H54 (cell line): ENCODE measurements around the gene THBS4.
A peak's percentile ranks its signal among the peaks of the same experiment; 100 is the strongest.

Experiments
- DNase-seq: peaks from one replicate; pipeline ENCODE4 v3.0.0; 2011; ENCODE audit warnings: low spot score, mixed read lengths; ENCODE audit not compliant: insufficient read length
- FAIRE-seq: peaks from 3 replicates; lab custom pipeline; 2011; peaks lifted over from hg19 to GRCh38; lab: Jason Lieb, UNC
- POLR2A ChIP-seq: IDR thresholded peaks from 2 replicates; pipeline ENCODE4 v1.6.1; 2011; ENCODE audit warnings: low read depth, mild to moderate bottlenecking, low read length

The THBS4 gene

DNA sequence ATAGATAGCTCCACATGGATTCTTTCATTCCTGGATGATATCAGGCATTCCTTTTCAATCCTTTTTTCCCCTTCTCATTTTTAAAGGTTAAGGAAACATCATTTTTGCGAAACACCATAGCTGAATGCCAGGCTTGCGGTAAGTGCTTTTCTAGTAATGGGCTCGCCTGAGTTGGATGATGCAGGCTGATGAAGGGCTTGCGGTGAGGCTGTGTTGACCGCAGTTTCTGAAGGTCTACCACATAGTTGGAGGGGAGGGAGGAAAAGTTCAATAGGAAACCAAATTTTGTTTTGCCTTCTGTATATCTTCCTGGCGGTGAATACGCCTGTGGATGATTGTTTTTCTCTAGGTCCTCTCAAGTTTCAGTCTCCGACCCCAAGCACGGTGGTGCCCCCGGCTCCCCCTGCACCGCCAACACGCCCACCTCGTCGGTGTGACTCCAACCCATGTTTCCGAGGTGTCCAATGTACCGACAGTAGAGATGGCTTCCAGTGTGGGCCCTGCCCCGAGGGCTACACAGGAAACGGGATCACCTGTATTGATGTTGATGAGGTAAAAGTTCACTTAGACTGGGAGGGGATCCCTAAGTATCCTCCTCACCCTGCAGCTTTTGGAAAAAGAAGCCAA, 24.3 kb downstream of the THBS4 start:
- DNase-seq, result no peak
- no peak for FAIRE-seq
- no peak for TF ChIP-seq POLR2A

DNA sequence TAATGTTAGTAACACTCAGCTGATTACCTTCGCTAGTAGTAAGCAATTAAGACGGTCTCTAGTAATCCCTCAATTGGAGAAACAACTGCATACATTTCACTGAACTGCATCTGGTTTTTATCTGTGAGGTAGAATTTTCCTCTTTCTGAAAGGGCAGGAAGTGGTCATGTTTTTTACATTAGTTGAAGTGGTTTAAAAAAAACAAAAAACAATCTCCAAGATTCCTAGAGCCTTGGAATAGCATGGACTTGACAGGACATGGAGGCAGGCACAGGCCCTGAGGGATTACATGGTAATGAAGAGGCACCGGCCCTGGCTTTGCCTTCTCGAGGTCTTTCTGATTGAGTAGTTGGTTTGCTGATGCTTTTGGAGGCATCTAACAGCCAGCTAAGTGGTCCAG, 25.8 kb downstream of the THBS4 start:
- DNase-seq (no peak), FAIRE-seq (no peak)
- no peak for TF ChIP-seq POLR2A

GRCh38 chr5:80061547-80061946, 26.4 kb downstream of the THBS4 start:
- DNase-seq, result no peak
- no peak for FAIRE-seq
- no peak for TF ChIP-seq POLR2A

DNA sequence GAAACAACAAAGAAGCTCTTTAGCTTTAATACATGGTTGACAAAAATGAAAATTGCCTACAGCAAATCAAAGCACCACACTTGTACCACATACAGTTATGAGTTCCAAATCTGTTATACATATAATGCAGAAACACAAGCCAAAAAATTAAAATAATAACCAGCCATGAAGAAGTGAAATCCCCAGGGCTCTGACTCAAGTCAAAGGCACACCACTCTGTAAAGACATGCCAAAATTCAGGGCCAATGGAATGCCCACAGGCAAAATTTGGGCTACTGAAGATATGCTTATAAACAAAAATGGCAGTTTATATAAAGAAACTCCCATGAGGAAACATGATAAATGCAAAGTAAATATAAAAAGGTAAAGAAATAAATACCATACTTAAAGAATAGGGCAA, 29.0 kb downstream of the THBS4 start:
- DNase-seq (no peak), FAIRE-seq (no peak)
- no peak for TF ChIP-seq POLR2A

GRCh38 chr5:80067016-80067415, 31.9 kb downstream of the THBS4 start:
- TF ChIP-seq POLR2A, result no peak
- FAIRE-seq (no peak), DNase-seq (no peak)

GRCh38 chr5:80067531-80068245, 32.5 kb downstream of the THBS4 start:
- TF ChIP-seq POLR2A, result no peak
- FAIRE-seq (no peak), DNase-seq (no peak)

- FAIRE-seq (no peak), DNase-seq (no peak)
- no peak for TF ChIP-seq POLR2A
Measured at GRCh38 chr5:80068246-80068636, 33.1 kb downstream of the THBS4 start.

DNA sequence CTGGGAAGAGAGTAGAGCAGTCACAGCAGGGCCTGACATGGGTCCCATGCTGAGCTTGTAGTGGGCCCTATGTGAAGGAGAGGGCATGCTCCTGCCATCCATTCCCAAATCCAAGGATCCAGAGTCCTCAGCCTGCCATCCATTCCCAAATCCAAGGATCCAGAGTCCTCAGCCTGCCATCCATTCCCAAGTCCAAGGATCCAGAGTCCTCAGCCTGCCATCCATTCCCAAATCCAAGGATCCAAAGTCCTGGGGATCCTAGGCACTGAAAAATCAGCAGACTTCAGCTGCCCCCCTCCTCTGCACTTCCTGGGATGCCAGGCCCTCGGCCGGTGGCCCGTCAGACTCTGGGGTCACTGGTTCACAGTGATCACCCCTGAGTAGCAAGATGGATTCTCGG, 33.6 kb downstream of the THBS4 start:
- no peak for DNase-seq
- no peak for TF ChIP-seq POLR2A
- FAIRE-seq, result no peak

GRCh38 chr5:80069251-80069800, 34.2 kb downstream of the THBS4 start:
- TF ChIP-seq POLR2A, result no peak
- DNase-seq (no peak), FAIRE-seq (no peak)

DNA sequence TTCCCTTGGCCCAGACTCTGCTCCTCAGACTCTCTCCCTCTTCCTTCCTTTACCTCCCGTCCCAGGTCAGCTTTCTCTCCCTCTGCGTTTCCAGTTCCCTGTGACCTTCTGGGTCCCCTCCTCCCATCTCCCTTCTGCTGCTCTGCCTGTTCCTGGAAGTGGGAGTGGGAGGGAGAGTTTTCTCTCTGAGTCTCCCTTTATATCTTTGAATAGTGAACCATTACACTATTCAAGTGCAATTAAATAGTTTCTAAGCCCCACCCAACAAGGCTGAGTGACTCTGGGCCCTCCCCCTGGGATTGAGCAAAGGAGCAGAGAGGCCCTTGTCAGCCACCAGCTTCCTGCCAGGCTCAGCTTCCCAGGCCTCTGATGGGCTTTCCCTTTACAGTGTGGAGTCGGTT, 34.8 kb downstream of the THBS4 start:
- FAIRE-seq (no peak), DNase-seq (no peak)
- TF ChIP-seq POLR2A, result no peak

DNA sequence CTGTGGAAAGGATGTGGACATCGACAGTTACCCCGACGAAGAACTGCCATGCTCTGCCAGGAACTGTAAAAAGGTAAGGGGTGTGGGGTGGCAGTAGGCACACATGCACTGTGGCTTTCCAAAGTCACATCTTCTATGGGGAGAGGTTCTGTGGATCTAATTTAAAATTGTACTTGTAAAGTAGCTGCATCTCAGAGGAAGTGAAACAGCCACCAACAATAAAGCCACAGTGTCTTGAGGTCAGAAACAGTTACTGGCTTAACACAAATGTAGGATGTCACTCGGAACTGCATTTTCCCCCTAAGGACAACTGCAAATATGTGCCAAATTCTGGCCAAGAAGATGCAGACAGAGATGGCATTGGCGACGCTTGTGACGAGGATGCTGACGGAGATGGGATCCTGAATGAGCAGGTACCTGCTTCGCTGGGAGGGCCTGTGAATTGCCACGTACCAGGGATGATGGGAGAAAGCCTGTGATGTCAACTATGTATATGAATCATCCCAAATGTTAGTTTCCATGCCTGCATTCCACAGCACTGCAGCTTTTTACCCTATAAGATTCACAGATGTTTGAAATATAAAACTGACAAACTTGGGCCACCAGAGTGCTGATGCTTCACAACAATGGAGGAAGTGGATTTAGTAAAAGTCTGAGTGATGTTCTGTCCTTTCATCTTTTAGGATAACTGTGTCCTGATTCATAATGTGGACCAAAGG, 35.3 kb downstream of the THBS4 start:
- no peak for TF ChIP-seq POLR2A
- FAIRE-seq, result no peak
- no peak for DNase-seq

- FAIRE-seq (no peak), DNase-seq (no peak)
- TF ChIP-seq POLR2A, result no peak
Measured at GRCh38 chr5:80071510-80072021, 36.4 kb downstream of the THBS4 start.

- peak; percentile 30 for DNase-seq
- no peak for TF ChIP-seq POLR2A
Measured at GRCh38 chr5:80072103-80073073, 37.2 kb downstream of the THBS4 start.

More at GRCh38 chr5:80072103-80073073, 37.2 kb downstream of the THBS4 start:
- no peak for FAIRE-seq
